HG02571 (cell line): ENCODE results near the gene NAIF1.
A peak's percentile ranks its signal among the peaks of the same experiment; 100 is the strongest.
"Not testable (repeated sequence)": the region's sequence is repeated elsewhere in the genome, so short reads cannot be mapped to it uniquely, and the experiment has no call there.

Experiments
- ATAC-seq: cut with Tn5 transposase; IDR thresholded peaks from one replicate; pipeline ENCODE4 v1.9.1; 2021; ENCODE audit warnings: mild to moderate bottlenecking, moderate library complexity; ENCODE audit not compliant: unreplicated experiment

The NAIF1 gene

GRCh38 chr9:128066713-128067644 lies at the start of gene NAIF1:
NAIF1 (minus strand) TSS chr9:128067320; CDS start chr9:128067101, 219 bp downstream.
- ATAC-seq = peak; percentile 56

GRCh38 chr9:128116104-128117083 lies 49.3 kb upstream of the NAIF1 start:
- no peak for ATAC-seq

GRCh38 chr9:128115187-128116103 lies 48.3 kb upstream of the NAIF1 start:
- ATAC-seq = no peak

GRCh38 chr9:128114326-128115186 lies 47.4 kb upstream of the NAIF1 start:
- ATAC-seq = no peak

- no peak for ATAC-seq
Observed at GRCh38 chr9:128113526-128114325, 46.6 kb upstream of the NAIF1 start.

GRCh38 chr9:128111726-128112125 lies 44.6 kb upstream of the NAIF1 start:
- ATAC-seq = not testable (repeated sequence)

GRCh38 chr9:128109050-128109709 lies 42.1 kb upstream of the NAIF1 start:
- no peak for ATAC-seq

GRCh38 chr9:128108269-128109049 lies 41.3 kb upstream of the NAIF1 start:
- ATAC-seq = no peak

- ATAC-seq = no peak
Observed at GRCh38 chr9:128107468-128108268, 40.5 kb upstream of the NAIF1 start.

- no peak for ATAC-seq
Observed at GRCh38 chr9:128106940-128107467, 39.9 kb upstream of the NAIF1 start.

- no peak for ATAC-seq
Observed at GRCh38 chr9:128106181-128106939, 39.2 kb upstream of the NAIF1 start.

- no peak for ATAC-seq
Observed at GRCh38 chr9:128105538-128106175, 38.5 kb upstream of the NAIF1 start.

GRCh38 chr9:128104171-128104618 lies 37.1 kb upstream of the NAIF1 start:
- no peak for ATAC-seq

- ATAC-seq = no peak
Observed at GRCh38 chr9:128103589-128103962, 36.5 kb upstream of the NAIF1 start.
